Fibroblast of lung (primary cell): Measurements from ENCODE around the gene RAB36. TPM values are rescaled to one million over a fixed set of nuclear protein-coding genes. Genes with fewer than 3 reads are reported as not detected.

Experiments used
- DNase-seq, 2 donors: peaks; one replicate each; pipeline versions ENCODE4 v3.0.0 to v3.0.0-alpha.2; 2010; ENCODE audit warnings: low read depth in 2 of 2
- H2AFZ ChIP-seq: 2 replicates; pipeline ENCODE4 v1.5.1; 2012; ENCODE audit warnings: low read length, control low read depth, inconsistent platforms
- H3K27ac ChIP-seq: 2 replicates; pipeline ENCODE4 v1.5.1; 2011; ENCODE audit warnings: low read length, control low read depth; ENCODE audit not compliant: insufficient read depth
- H3K27me3 ChIP-seq: 2 replicates; pipeline ENCODE4 v1.5.1; 2011; ENCODE audit warnings: mild to moderate bottlenecking, low read length; ENCODE audit not compliant: control insufficient read depth, insufficient read depth
- H3K36me3 ChIP-seq: 2 replicates; pipeline ENCODE4 v1.5.1; 2011; ENCODE audit warnings: low read length; ENCODE audit not compliant: control insufficient read depth, insufficient read depth
- H3K4me1 ChIP-seq: 2 replicates; pipeline ENCODE4 v1.5.1; 2011; ENCODE audit warnings: low read length; ENCODE audit not compliant: control insufficient read depth, insufficient read depth; ENCODE audit errors: extremely low read depth
- H3K4me2 ChIP-seq: 2 replicates; pipeline ENCODE4 v1.5.1; 2011; ENCODE audit warnings: low read length, control low read depth; ENCODE audit not compliant: insufficient read depth; ENCODE audit errors: extremely low read depth
- H3K4me3 ChIP-seq, 4 experiments: fragments of 200-600 bp in 1 of 4; sonication (generic) in 1 of 4; replicated peaks in 1 of 4; 2 replicates each; pipeline ENCODE4 v1.5.1; 2011 to 2016; ENCODE audit warnings: low read length in 4 of 4, low read depth in 3 of 4, mild to moderate bottlenecking in 3 of 4, control low read depth in 2 of 4, inconsistent platforms in 1 of 4, mixed read lengths in 1 of 4; ENCODE audit not compliant: insufficient read depth in 1 of 4; ENCODE audit errors: control extremely low read depth in 1 of 4
- H3K79me2 ChIP-seq: 2 replicates; pipeline ENCODE4 v1.5.1; 2012; ENCODE audit warnings: mild to moderate bottlenecking, low read length, inconsistent platforms; ENCODE audit not compliant: control insufficient read depth, insufficient read depth
- H3K9ac ChIP-seq: 2 replicates; pipeline ENCODE4 v1.5.1; 2011; ENCODE audit warnings: mild to moderate bottlenecking, low read length, control low read depth; ENCODE audit not compliant: insufficient read depth
- H3K9me3 ChIP-seq: 2 replicates; pipeline ENCODE4 v1.5.1; 2012; ENCODE audit warnings: low read depth, low read length; ENCODE audit not compliant: control insufficient read depth, insufficient read depth
- H4K20me1 ChIP-seq: 2 replicates; pipeline ENCODE4 v1.5.1; 2011; ENCODE audit warnings: low read length; ENCODE audit not compliant: control insufficient read depth, insufficient read depth; ENCODE audit errors: extremely low read depth
- EZH2 ChIP-seq: IDR thresholded peaks from 2 replicates; pipeline ENCODE4 v1.5.1; 2012; ENCODE audit warnings: low read length, control low read depth, mild to moderate bottlenecking; ENCODE audit errors: missing control alignments
- polyA plus RNA-seq, 2 donors: library from polyadenylated mRNA; depleted of rRNA in 1 of 2; stranded (reverse) in 1 of 2; unstranded in 1 of 2; fragments of >200 nt; gene quantifications; 2 replicates each; pipeline ENCODE4 v1.2.1, GENCODE V29; 2011 to 2012; ENCODE audit warnings: missing spikeins in 1 of 2
- total RNA-seq: library from RNA; depleted of rRNA; stranded (reverse); fragments of >200 nt; gene quantifications from 2 replicates; pipeline ENCODE4 v1.2.1, GENCODE V29; 2014
- TF ChIP-seq, protein P1 (sequence below), 2 donors: IDR thresholded peaks in 1 of 2; conservative IDR thresholded peaks in 1 of 2; 1 replicate in 1 of 2; 2 replicates in 1 of 2; pipeline ENCODE4 v1.5.1; 2011 to 2012; ENCODE audit warnings: low read length in 2 of 2, control low read depth in 1 of 2, inconsistent platforms in 1 of 2, low read depth in 1 of 2, mild to moderate bottlenecking in 1 of 2

RAB36 gene
- total and polyA plus RNA-seq, 2 donors (not counting 1 experiment from before 2014, with no cell fraction given): 2.5 to 3.7 TPM

DNA sequence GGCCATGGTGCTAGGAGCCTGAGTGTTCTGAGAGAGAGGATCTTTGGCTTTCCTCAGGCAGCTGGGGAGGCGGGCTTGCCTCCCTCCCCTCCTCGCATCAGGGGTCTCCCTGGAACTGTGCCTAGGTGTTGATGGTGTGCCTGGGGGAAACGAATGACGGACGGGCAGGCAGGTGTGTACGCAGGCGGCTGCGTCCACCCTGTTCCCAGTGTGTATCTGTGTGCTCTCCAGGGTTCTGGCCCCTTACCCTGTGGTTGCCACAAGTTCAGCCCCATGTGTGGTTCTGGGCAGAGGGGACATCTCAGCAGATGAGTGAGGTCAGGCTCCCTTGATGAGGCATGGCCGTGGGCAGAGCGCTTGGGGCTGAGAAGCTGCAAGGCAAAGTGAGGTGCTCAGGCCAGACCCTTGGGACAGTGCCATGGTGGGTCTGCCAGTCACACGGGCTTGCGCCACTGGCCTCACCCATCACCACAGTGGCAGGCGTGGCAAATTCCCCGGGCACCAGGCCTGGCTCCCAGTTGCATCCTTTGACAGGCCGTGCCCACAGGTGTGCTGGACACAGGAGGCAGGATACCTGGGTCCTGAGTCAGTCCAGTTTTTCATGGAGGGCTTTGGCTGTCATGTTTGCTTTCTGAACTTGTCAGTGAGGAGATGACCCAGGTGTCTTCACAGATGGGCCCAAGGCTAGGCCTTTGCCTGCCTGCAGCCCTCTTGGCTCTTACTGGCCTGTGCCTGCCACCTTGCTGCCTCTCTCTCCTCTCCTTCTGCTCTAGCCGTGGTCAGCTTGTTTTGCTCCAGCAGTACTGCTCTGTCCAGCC is 47.7 kb upstream of the RAB36 start:
- Histone ChIP-seq H3K36me3 (no peaks in the 10 kb centered on the region), H4K20me1 (no peaks in the 10 kb centered on the region), H3K4me3 (no peak overlapping the region), H3K4me1 (no peaks in the 10 kb centered on the region), H3K9ac (no peak overlapping the region), H3K79me2 (no peaks in the 10 kb centered on the region), H3K27me3 (no peaks in the 10 kb centered on the region), H3K4me2 (no peak overlapping the region), H3K27ac (no peak overlapping the region), H2AFZ (no peak overlapping the region), H3K9me3 (no peaks in the 10 kb centered on the region)
- TF ChIP-seq EZH2: no peak
- TF ChIP-seq, protein P1, sequence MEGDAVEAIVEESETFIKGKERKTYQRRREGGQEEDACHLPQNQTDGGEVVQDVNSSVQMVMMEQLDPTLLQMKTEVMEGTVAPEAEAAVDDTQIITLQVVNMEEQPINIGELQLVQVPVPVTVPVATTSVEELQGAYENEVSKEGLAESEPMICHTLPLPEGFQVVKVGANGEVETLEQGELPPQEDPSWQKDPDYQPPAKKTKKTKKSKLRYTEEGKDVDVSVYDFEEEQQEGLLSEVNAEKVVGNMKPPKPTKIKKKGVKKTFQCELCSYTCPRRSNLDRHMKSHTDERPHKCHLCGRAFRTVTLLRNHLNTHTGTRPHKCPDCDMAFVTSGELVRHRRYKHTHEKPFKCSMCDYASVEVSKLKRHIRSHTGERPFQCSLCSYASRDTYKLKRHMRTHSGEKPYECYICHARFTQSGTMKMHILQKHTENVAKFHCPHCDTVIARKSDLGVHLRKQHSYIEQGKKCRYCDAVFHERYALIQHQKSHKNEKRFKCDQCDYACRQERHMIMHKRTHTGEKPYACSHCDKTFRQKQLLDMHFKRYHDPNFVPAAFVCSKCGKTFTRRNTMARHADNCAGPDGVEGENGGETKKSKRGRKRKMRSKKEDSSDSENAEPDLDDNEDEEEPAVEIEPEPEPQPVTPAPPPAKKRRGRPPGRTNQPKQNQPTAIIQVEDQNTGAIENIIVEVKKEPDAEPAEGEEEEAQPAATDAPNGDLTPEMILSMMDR (conservative IDR thresholded peaks at IDR 0.05 in 1 of 2, IDR thresholded peaks at IDR 0.05 in 1 of 2; ENCODE audit: low read depth in 1 of 2, low read length in 2 of 2): no peak
- DNase-seq: no peak

DNA sequence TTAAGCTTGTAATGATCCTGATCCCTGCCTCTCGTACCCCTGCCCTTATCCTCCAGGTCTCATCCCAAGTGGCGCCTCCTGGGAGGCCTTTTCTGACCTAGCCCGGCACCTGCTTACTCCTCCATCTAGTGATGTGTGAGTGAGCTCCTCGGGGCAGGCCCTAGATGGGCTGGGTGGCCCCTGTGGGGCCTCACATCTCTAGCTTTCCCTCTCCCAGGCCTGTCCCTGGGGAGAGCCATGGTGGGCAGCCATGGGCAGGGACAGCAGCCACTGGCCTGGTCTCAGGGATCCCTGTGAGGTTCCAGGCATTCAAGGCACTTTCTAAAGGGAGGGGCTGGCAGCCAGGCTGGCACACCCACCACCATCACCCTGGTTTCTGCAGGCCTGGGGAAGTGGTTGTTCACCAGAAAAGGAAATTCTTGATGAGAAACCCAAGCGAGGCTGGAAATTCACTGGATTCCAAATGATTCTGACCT is 47.0 kb upstream of the RAB36 start:
- no peaks in the 10 kb centered on the region for H3K79me2 ChIP-seq
- H3K27ac ChIP-seq: no peak overlapping the region
- H3K27me3 ChIP-seq: no peaks in the 10 kb centered on the region
- no peak for TF ChIP-seq EZH2
- TF ChIP-seq, protein P1 (conservative IDR thresholded peaks at IDR 0.05 in 1 of 2, IDR thresholded peaks at IDR 0.05 in 1 of 2; ENCODE audit: low read depth in 1 of 2, low read length in 2 of 2): no peak
- no peaks in the 10 kb centered on the region for H3K4me1 ChIP-seq
- H4K20me1 ChIP-seq: no peaks in the 10 kb centered on the region
- no peak overlapping the region for H3K4me3 ChIP-seq
- H3K36me3 ChIP-seq: no peaks in the 10 kb centered on the region
- H3K9ac ChIP-seq: no peak overlapping the region
- no peak overlapping the region for H2AFZ ChIP-seq
- no peaks in the 10 kb centered on the region for H3K9me3 ChIP-seq
- no peak overlapping the region for H3K4me2 ChIP-seq
- no peak for DNase-seq

DNA sequence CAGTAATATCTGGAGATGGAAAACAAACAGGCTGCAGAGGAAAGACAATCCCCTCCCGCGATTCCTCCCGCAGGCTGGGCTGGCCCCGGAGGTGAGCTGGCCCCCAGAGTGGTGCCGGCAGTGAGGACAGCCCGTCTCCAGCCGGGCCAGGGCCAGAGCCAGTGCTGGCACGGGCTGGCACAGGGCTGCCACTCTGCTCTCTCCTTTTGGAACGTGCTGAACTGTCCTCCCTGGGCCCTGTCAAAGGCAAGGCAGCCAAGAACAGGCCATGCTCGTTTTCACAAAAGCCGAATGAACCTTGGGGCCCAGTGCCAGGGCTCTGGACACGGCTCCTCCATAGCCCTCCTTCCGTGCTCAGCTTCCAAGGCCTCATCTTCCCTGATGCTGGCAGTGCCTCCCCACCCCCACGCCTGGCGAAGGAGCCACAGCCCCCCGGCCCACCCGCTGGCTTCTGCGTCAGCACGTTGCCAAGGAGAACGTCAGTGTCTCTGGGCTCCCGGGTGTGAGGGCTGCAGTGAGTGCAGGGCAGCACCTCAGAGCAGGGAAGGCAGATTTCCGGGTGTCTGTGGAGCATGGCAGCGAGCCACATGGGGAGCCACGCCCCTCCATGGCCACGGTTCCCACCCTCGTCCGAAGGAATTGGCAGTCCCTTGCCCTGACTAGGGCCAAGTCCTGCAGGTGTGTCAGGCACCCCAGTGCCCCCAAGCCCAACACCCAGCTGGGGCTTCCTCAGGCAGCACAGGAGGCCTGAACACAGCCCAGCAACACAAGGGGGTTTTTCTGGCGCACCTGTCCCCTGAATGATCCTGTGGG is 46.4 kb upstream of the RAB36 start:
- Histone ChIP-seq H3K9ac (no peak overlapping the region), H3K27me3 (no peaks in the 10 kb centered on the region), H3K4me2 (no peak overlapping the region), H2AFZ (no peak overlapping the region), H4K20me1 (no peaks in the 10 kb centered on the region), H3K4me1 (no peaks in the 10 kb centered on the region), H3K79me2 (no peaks in the 10 kb centered on the region), H3K27ac (no peak overlapping the region), H3K9me3 (no peaks in the 10 kb centered on the region), H3K36me3 (no peaks in the 10 kb centered on the region), H3K4me3 (no peak overlapping the region)
- TF ChIP-seq, protein P1 (conservative IDR thresholded peaks at IDR 0.05 in 1 of 2, IDR thresholded peaks at IDR 0.05 in 1 of 2; ENCODE audit: low read depth in 1 of 2, low read length in 2 of 2): no peak
- TF ChIP-seq EZH2: no peak
- peak in 1 of 2 donors; percentile 6 for DNase-seq
